Keratinocyte (primary cell): ENCODE results near the gene CNTF.

ENCODE experiments used
- CTCF ChIP-seq, 3 experiments: IDR thresholded peaks in 1 of 3; conservative IDR thresholded peaks in 1 of 3; optimal IDR thresholded peaks in 1 of 3; 2 replicates in 2 of 3; 3 replicates in 1 of 3; pipeline versions ENCODE3 to v1.5.1; 2011; ENCODE audit warnings: low read length in 3 of 3, mild to moderate bottlenecking in 3 of 3, moderate library complexity in 2 of 3, control low read depth in 1 of 3, inconsistent platforms in 1 of 3; ENCODE audit not compliant: insufficient read depth in 2 of 3; ENCODE audit errors: extremely low read depth in 1 of 3
- EZH2 ChIP-seq: IDR thresholded peaks from one replicate; pipeline ENCODE4 v1.6.1; 2012; ENCODE audit warnings: inconsistent platforms, mild to moderate bottlenecking, low read length, moderate library complexity

GRCh38 chr11:58639669-58640068 is 17.2 kb downstream of the CNTF start:
- no peak for TF ChIP-seq CTCF (optimal IDR thresholded peaks at IDR 0.05 in 1 of 3, IDR thresholded peaks at IDR 0.05 in 1 of 3, conservative IDR thresholded peaks at IDR 0.05 in 1 of 3; ENCODE audit: extremely low read depth in 1 of 3, insufficient read depth in 2 of 3, low read length in 3 of 3)
- no peak for TF ChIP-seq EZH2
